HG03378 (cell line): ENCODE measurements around the gene ZC2HC1C.

Source experiments
- ATAC-seq: cut with Tn5 transposase; IDR thresholded peaks from one replicate; pipeline ENCODE4 v1.9.1; 2021; ENCODE audit warnings: mild to moderate bottlenecking, moderate library complexity; ENCODE audit not compliant: unreplicated experiment

Gene ZC2HC1C

GRCh38 chr14:75128596-75128990, 59.2 kb downstream of the ZC2HC1C start:
- no peak for ATAC-seq
